Medulla oblongata (tissue), 1 donor: ENCODE data around the gene MCM3AP.
"Not testable (repeated sequence)": the region's sequence is repeated elsewhere in the genome, so short reads cannot be mapped to it uniquely, and the experiment has no call there.

Experiments
- DNase-seq: peaks from one replicate; pipeline ENCODE4 v3.0.0-alpha.2; 2015; ENCODE audit errors: extremely low spot score

Gene MCM3AP

GRCh38 chr21:46243960-46244361 lies 41.5 kb downstream of the MCM3AP start:
- no peak for DNase-seq

- DNase-seq: no peak
Observed at GRCh38 chr21:46243325-46243724, 42.1 kb downstream of the MCM3AP start.

DNA sequence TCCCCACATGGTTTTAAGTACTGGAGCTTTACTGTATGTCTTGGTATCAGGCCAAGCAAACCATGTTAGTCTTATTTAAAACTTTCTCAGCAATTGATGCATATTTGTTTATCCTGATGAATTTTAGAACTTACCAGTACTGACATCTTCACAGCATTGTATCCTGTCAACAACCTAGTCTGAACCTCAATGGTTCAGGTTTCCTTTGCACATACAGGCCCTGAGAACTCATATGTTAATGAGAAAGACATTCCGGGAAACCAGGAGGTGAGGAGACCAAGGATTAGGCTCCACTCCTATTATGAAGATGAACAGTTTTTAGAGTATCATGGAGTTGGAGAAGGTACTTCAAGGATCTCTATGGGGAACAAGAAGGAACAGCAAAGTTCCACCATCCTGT lies 43.8 kb downstream of the MCM3AP start:
- DNase-seq: not testable (repeated sequence)

DNA sequence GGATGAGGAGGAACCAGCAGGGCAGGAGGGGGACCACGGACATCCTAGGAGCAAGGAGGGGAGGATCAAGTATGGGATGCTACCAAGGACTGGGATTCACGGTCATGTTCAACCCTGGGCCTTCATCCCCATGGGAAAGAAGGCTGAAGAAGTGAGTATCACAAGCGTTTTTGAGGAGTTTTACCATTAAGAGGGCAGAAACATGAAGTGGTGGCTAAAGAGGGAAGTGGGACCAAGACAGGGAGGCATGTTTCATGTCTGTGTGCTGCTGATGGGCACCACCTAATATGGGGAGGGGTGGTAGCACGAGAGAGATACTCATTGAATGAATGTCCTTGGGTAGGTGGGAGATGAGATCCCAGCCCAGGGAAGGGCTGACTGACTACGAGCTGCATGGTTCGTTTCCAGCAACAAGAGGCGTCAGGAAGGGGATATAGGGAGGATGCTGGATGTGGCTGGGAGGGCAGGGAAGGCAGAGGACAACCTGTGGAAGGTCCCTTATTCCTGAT lies 45.5 kb downstream of the MCM3AP start:
- no peak for DNase-seq

GRCh38 chr21:46237474-46237873 lies 47.9 kb downstream of the MCM3AP start:
- DNase-seq: no peak

- DNase-seq: no peak
Observed at GRCh38 chr21:46234436-46234950, 50.9 kb downstream of the MCM3AP start.

- DNase-seq: no peak
Observed at GRCh38 chr21:46229923-46230260, 55.5 kb downstream of the MCM3AP start.

DNA sequence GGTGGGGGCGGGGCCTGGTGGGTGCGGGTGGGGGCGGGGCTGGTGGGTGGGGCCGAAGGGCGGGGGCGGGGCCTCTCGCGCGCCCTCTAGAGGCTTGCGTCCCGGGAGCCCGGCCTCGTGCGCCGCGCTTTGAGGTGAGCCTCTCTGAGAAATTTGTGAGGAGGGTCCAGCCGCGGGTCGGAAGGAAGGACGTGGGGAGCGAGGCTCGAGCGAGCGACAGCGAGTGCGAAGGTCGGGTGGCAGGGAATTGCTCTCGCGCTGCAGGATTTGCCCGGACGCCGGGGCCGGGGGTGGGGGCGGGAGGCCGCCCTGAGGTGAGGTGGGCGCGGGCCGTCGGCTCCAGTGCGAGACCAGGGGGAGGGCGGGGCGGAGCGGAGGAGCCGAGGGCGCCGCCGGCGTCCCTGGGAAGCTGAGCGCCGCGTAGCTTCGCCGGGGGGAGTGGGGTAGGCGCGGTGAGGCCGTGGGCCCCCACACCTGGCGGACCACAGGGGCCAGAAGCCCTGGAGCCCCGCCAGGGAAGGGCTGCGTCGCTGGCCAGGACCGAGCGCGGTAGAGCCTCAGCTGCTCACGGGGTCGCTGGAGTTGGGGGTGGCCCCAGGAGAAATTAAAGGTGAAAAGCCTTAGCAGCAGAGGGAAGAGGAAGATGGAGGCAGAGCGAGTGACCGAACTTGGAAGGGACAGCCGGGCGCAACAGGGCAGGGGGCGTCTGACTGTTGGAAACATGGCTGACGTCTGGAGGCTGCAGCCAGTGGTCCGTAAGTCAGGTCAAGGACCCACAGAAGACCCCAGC lies 56.1 kb downstream of the MCM3AP start:
- no peak for DNase-seq

- DNase-seq: peak; percentile 98
Observed at GRCh38 chr21:46228345-46229051, 56.9 kb downstream of the MCM3AP start, which contains the start of gene LSS. TSS of gene LSS (minus strand) at chr21:46228774. CDS start at chr21:46228745, 29 bp downstream.

GRCh38 chr21:46227811-46228344 lies 57.5 kb downstream of the MCM3AP start:
- peak; percentile 35 for DNase-seq

GRCh38 chr21:46226920-46227599 lies 58.4 kb downstream of the MCM3AP start:
- peak; percentile 30 for DNase-seq

- DNase-seq: peak; percentile 68
Observed at GRCh38 chr21:46226146-46226545, 59.3 kb downstream of the MCM3AP start.

DNA sequence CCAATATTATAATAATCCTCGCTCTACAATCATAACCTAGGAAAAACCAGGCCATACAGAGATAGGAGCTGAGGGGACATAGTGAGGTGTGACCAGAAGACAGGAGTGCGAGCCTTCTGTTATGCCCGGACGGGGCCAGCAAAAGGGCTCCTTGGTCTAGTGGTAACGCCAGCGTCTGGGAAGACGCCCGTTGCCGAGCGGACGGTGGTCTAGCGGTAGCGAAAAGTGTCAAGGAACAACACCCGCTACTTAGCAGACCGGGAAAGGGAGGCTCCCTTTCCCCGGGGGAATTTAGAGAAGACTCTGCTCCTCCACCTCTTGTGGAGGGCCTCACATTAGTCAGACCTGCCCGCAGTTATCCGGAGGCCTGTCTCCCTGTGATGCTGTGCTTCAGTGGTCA lies 61.8 kb downstream of the MCM3AP start:
- not testable (repeated sequence) for DNase-seq

- DNase-seq: no peak
Observed at GRCh38 chr21:46223217-46223616, 62.2 kb downstream of the MCM3AP start.

DNA sequence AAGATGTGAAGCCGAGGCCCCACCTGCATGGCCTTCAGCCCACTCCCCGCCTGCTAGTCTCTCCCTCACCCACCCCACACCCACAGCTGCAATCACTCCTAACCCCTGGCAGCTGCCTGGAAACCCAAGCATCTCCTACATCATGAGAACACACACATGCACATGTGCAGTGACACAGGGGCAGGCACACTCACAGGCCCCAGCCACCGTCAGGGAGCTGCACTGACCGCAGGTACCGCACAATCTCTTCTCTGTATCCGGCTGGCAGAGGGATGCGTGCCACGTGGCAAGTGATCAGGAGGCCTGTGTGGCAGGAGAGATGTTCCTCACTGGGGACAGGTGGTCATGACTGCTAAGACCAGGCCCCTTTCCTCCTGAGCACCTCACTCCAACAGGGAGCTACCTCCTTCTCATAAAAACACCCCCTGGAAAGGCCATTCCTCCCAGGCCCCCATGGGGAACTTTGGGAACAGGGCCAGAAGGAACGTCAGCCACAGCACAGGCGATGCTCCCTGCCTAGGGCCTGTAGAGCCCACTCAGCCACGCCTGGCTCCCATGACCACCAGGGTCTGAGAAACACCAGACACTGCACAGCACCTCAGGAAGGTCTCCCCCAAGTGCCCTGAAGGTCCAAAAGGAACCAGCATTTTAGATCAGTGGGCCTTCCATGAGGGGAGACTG lies 62.8 kb downstream of the MCM3AP start:
- no peak for DNase-seq

- no peak for DNase-seq
Observed at GRCh38 chr21:46221664-46222435, 63.6 kb downstream of the MCM3AP start.

- DNase-seq: no peak
Observed at GRCh38 chr21:46220847-46221246, 64.6 kb downstream of the MCM3AP start.

DNA sequence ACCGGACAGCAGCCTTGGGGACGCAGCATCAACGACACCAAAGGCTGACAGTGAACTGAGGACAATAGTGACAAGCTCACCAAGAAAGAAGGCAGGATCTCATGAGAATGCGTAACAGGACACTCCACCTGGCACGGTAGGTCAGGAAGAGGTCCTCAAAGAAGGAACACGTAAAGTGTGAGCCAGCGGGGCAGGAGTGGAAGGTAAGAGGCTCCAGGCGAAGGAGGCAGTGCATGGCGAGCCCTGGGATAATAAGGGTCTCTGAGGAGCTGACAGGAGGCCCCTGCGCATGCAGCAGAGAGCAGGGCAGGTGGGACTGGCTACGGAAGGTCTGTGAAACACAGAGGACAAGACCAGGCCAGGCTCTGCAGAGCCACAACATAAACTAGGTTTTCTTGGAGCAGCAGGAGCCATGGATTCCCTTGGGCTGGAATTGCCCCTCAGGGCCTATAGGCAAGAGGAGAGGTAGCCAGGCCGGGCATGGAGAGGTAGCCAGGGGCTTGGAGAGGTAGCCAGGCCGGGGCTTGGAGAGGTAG lies 65.1 kb downstream of the MCM3AP start:
- no peak for DNase-seq

GRCh38 chr21:46219591-46220239 lies 65.7 kb downstream of the MCM3AP start:
- peak; percentile 21 for DNase-seq
